Measurements from ENCODE around the gene GRM4. TPM values are rescaled to one million over a fixed set of nuclear protein-coding genes. Genes with fewer than 3 reads are reported as not detected.
"Not testable (repeated sequence)": the region's sequence is repeated elsewhere in the genome, so short reads cannot be mapped to it uniquely, and the experiment has no call there.

The GRM4 gene
- total RNA-seq (2014; rRNA removed; shearing (Covaris generic)) (0.22 and 0.38 TPM in 2 replicates), polyA plus RNA-seq (2016; fragmentation: Nextera tagmentation; extraction: Ambion mirVana) (0.10 and 0.57 TPM in 2 replicates)

- H3K27me3 ChIP-seq (replicated peaks; ENCODE audit: insufficient read depth): peaks cover 44% of the 10 kb centered on the region
Measured at GRCh38 chr6:34146021-34146782, at the start of gene GRM4. Gene GRM4, minus strand, starts transcription at chr6:34146087. Its CDS starts 12,591 bp downstream, at chr6:34133496.

GRCh38 chr6:34194772-34195171 is 48.9 kb upstream of the GRM4 start:
- 77 to 92% methylated on average over 3 of the region's 3 CpGs for WGBS, 2 experiments (ENCODE audit: low coverage in 1 of 2, low lambda C conversion rate in 2 of 2, missing lambda C conversion rate in 2 of 2)

More at GRCh38 chr6:34146021-34146782, at the start of gene GRM4:
- Histone ChIP-seq H4K20me1 (ENCODE audit: insufficient read depth) (no peaks in the 10 kb centered on the region), H3K36me3 (ENCODE audit: low read depth) (no peaks in the 10 kb centered on the region), H2AFZ (peak within 1 kb of the TSS; percentile 64), H3K4me3 (peak within 1 kb of the TSS; percentile 74), H3K9me2 (ENCODE audit: insufficient read depth) (no peaks in the 10 kb centered on the region), H3K9me3 (ENCODE audit: low read depth) (no peaks in the 10 kb centered on the region), H3K27ac (no peak within 1 kb of the TSS), H3K79me2 (ENCODE audit: insufficient read depth) (no peaks in the 10 kb centered on the region), H3K4me2 (ENCODE audit: unreplicated experiment) (peak within 1 kb of the TSS; percentile 53), H3K4me1 (ENCODE audit: insufficient read depth) (no peaks in the 10 kb centered on the region), H3K9ac (no peak within 1 kb of the TSS), H3F3A (ENCODE audit: insufficient read depth) (0 out of 2 replicates have a peak, but pooled peaks cover 3% of the 10 kb centered on the region)
- DNase-seq: no peak
- 46 to 47% methylated on average over 20 of the region's 20 CpGs for WGBS, 2 experiments (ENCODE audit: low coverage in 1 of 2, low lambda C conversion rate in 2 of 2, missing lambda C conversion rate in 2 of 2)
- TF ChIP-seq EZH2 (IDR thresholded peaks at IDR 0.05; ENCODE audit: insufficient read depth, poor library complexity, severe bottlenecking) (no peak), EZH2phosphoT487 (IDR thresholded peaks at IDR 0.05; ENCODE audit: insufficient read depth, low read depth) (no peak)
- in situ Hi-C loops (cut with MboI): no loop called here

DNA sequence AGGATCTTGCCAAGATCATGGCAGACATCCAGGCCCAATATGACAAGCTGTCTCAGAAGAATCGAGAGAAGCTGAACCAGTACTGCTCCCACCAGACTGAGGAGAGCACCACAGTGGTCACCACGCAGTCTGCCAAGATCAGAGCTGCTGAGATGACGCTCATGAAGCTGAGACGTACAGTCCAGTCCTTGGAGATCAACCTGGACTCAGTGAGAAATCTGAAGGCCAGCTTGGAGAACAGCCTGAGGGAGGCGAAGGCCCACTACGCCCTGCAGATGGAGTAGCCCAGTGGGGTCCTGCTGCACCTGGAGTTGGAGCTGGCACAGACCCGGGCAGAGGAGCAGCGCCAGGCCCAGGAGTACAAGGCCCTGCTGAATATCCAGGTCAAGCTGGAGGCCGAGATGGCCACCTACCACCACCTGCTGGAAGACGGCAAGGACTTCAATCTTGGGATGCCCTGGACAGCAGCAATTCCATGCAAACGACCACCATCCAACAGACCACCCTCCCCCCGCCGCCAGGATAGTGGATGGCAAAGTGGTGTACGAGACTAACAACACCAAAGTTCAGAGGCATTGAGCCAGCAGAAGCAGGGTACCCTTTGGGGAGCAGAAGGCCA is 44.7 kb upstream of the GRM4 start:
- TF ChIP-seq EZH2phosphoT487 (IDR thresholded peaks at IDR 0.05; ENCODE audit: insufficient read depth, low read depth): no peak
- TF ChIP-seq EZH2 (IDR thresholded peaks at IDR 0.05; ENCODE audit: insufficient read depth, poor library complexity, severe bottlenecking): no peak
- Histone ChIP-seq H3K9me3 (ENCODE audit: low read depth) (no peaks in the 10 kb centered on the region), H3K4me1 (ENCODE audit: insufficient read depth) (no peaks in the 10 kb centered on the region), H3K79me2 (ENCODE audit: insufficient read depth) (no peaks in the 10 kb centered on the region), H4K20me1 (ENCODE audit: insufficient read depth) (no peaks in the 10 kb centered on the region), H3K4me3 (no peak overlapping the region), H3K9me2 (ENCODE audit: insufficient read depth) (no peaks in the 10 kb centered on the region), H3K36me3 (ENCODE audit: low read depth) (no peaks in the 10 kb centered on the region), H3K27me3 (replicated peaks; ENCODE audit: insufficient read depth) (no peaks in the 10 kb centered on the region), H3F3A (ENCODE audit: insufficient read depth) (no peaks in the 10 kb centered on the region; the same call in 1 of the 2 replicates), H2AFZ (no peak overlapping the region), H3K9ac (no peak overlapping the region), H3K4me2 (ENCODE audit: unreplicated experiment) (no peak overlapping the region), H3K27ac (no peak overlapping the region)
- WGBS, 2 experiments (ENCODE audit: low coverage in 1 of 2, low lambda C conversion rate in 2 of 2, missing lambda C conversion rate in 2 of 2): 84 to 88% methylated on average over 14 of the region's 14 CpGs
- DNase-seq: no peak
- in situ Hi-C loops (cut with MboI): no loop called here

More at GRCh38 chr6:34194772-34195171, 48.9 kb upstream of the GRM4 start:
- no peak for DNase-seq
- H3F3A ChIP-seq (ENCODE audit: insufficient read depth): no peaks in the 10 kb centered on the region; the same call in 1 of the 2 replicates
- no peak overlapping the region for H3K4me3 ChIP-seq
- H3K9ac ChIP-seq: no peak overlapping the region
- in situ Hi-C loops (cut with MboI): no loop called here
- H3K9me3 ChIP-seq (ENCODE audit: low read depth): no peaks in the 10 kb centered on the region
- no peaks in the 10 kb centered on the region for H3K79me2 ChIP-seq (ENCODE audit: insufficient read depth)
- H3K27ac ChIP-seq: no peak overlapping the region
- H3K27me3 ChIP-seq (replicated peaks; ENCODE audit: insufficient read depth): no peaks in the 10 kb centered on the region
- no peaks in the 10 kb centered on the region for H3K36me3 ChIP-seq (ENCODE audit: low read depth)
- no peak for TF ChIP-seq EZH2 (IDR thresholded peaks at IDR 0.05; ENCODE audit: insufficient read depth, poor library complexity, severe bottlenecking)
- TF ChIP-seq EZH2phosphoT487 (IDR thresholded peaks at IDR 0.05; ENCODE audit: insufficient read depth, low read depth): no peak
- H2AFZ ChIP-seq: no peak overlapping the region
- H3K4me2 ChIP-seq (ENCODE audit: unreplicated experiment): no peak overlapping the region
- H4K20me1 ChIP-seq (ENCODE audit: insufficient read depth): no peaks in the 10 kb centered on the region
- no peaks in the 10 kb centered on the region for H3K9me2 ChIP-seq (ENCODE audit: insufficient read depth)
- no peaks in the 10 kb centered on the region for H3K4me1 ChIP-seq (ENCODE audit: insufficient read depth)

DNA sequence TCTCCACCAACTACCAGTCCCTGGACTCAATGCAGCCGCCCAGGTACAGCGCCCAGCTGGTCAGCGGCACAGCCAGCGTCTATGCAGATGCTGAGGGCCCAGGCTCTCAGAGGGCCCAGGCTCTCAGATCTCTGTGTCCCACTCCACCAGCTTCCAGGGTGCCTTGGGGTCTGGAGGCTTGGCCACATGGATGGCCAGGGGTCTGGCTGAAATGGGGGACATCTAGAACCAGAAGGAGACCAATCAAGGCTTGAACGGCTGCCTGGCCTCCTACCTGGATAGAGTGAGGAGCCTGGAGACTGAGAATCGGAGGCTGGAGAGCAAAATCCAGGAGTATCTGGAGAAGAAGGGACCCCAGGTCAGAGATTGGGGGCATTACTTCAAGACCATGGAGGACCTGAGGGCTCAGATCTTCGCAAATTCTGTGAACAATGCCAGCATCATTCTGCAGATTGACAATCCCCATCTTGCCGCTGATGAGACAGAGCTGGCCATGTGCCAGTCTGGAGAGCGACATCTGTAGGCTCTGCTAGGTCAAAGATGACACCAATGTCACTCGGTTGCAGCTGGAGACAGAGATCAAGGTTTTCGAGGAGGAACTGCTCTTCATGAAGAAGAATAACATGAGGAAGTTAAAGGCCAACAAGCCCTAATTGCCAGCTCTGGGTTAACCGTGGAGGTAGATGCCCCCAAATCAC is 44.1 kb upstream of the GRM4 start:
- no peak overlapping the region for H3K27ac ChIP-seq
- H3K4me3 ChIP-seq: no peak overlapping the region
- no peaks in the 10 kb centered on the region; the same call in 1 of the 2 replicates for H3F3A ChIP-seq (ENCODE audit: insufficient read depth)
- DNase-seq: no peak
- in situ Hi-C loops (cut with MboI): loop anchor here (10.0 kb wide), 1 partner anchor 225 kb away; no protein-coding TSS in a partner anchor
- H3K4me1 ChIP-seq (ENCODE audit: insufficient read depth): no peaks in the 10 kb centered on the region
- H3K4me2 ChIP-seq (ENCODE audit: unreplicated experiment): no peak overlapping the region
- no peaks in the 10 kb centered on the region for H3K36me3 ChIP-seq (ENCODE audit: low read depth)
- no peaks in the 10 kb centered on the region for H4K20me1 ChIP-seq (ENCODE audit: insufficient read depth)
- H3K9ac ChIP-seq: no peak overlapping the region
- no peaks in the 10 kb centered on the region for H3K9me3 ChIP-seq (ENCODE audit: low read depth)
- H3K79me2 ChIP-seq (ENCODE audit: insufficient read depth): no peaks in the 10 kb centered on the region
- 67 to 71% methylated on average over 12 of the region's 12 CpGs for WGBS, 2 experiments (ENCODE audit: low coverage in 1 of 2, low lambda C conversion rate in 2 of 2, missing lambda C conversion rate in 2 of 2)
- no peaks in the 10 kb centered on the region for H3K9me2 ChIP-seq (ENCODE audit: insufficient read depth)
- no peak overlapping the region for H2AFZ ChIP-seq
- H3K27me3 ChIP-seq (replicated peaks; ENCODE audit: insufficient read depth): no peaks in the 10 kb centered on the region
- TF ChIP-seq EZH2phosphoT487 (IDR thresholded peaks at IDR 0.05; ENCODE audit: insufficient read depth, low read depth): no peak
- TF ChIP-seq EZH2 (IDR thresholded peaks at IDR 0.05; ENCODE audit: insufficient read depth, poor library complexity, severe bottlenecking): no peak

GRCh38 chr6:34184726-34185125 is 38.8 kb upstream of the GRM4 start:
- 58 to 64% methylated on average over 5 of the region's 5 CpGs for WGBS, 2 experiments (ENCODE audit: low coverage in 1 of 2, low lambda C conversion rate in 2 of 2, missing lambda C conversion rate in 2 of 2)
- H2AFZ ChIP-seq; H3K4me1 ChIP-seq (ENCODE audit: insufficient read depth); H3K36me3 ChIP-seq (ENCODE audit: low read depth); H3K4me2 ChIP-seq (ENCODE audit: unreplicated experiment); H3K9ac ChIP-seq; H3K4me3 ChIP-seq; DNase-seq; H3K9me2 ChIP-seq (ENCODE audit: insufficient read depth); H3F3A ChIP-seq (ENCODE audit: insufficient read depth); H3K27ac ChIP-seq; H3K79me2 ChIP-seq (ENCODE audit: insufficient read depth); H4K20me1 ChIP-seq (ENCODE audit: insufficient read depth); H3K9me3 ChIP-seq (ENCODE audit: low read depth); H3K27me3 ChIP-seq (replicated peaks; ENCODE audit: insufficient read depth): not testable (repeated sequence)
- in situ Hi-C loops (cut with MboI): loop anchor here (10.0 kb wide), 1 partner anchor 230 kb away; no protein-coding TSS in a partner anchor
